Immature natural killer cell (primary cell): ENCODE data around the gene CC2D1A. TPM values are rescaled to one million over a fixed set of nuclear protein-coding genes. Genes with fewer than 3 reads are reported as not detected.

Experiments
- DNase-seq, 3 donors: peaks; one replicate each; pipeline ENCODE4 v3.0.0; 2022; ENCODE audit warnings: mixed read lengths in 1 of 3
- H3K27ac Mint-ChIP-seq, 6 donors: one replicate each; pipeline ENCODE4 v1.8.0; 2020; ENCODE audit warnings: mixed read lengths in 6 of 6, mild to moderate bottlenecking in 5 of 6, inconsistent platforms in 4 of 6, moderate library complexity in 3 of 6
- H3K27me3 Mint-ChIP-seq, 3 donors: one replicate each; pipeline ENCODE4 v1.8.0; 2020 to 2021; ENCODE audit warnings: low read depth in 3 of 3, mild to moderate bottlenecking in 3 of 3, mixed read lengths in 3 of 3, moderate library complexity in 3 of 3, inconsistent platforms in 1 of 3
- H3K36me3 Mint-ChIP-seq, 3 donors: one replicate each; pipeline ENCODE4 v1.8.0; 2020; ENCODE audit warnings: mixed read lengths in 3 of 3, inconsistent platforms in 2 of 3, mild to moderate bottlenecking in 2 of 3
- H3K4me1 Mint-ChIP-seq, 2 donors: one replicate each; pipeline ENCODE4 v1.8.0; 2020; ENCODE audit warnings: inconsistent platforms in 2 of 2, mild to moderate bottlenecking in 2 of 2, mixed read lengths in 2 of 2, moderate library complexity in 1 of 2
- H3K4me3 Mint-ChIP-seq, 5 donors: one replicate each; pipeline ENCODE4 v1.8.0; 2020; ENCODE audit warnings: mild to moderate bottlenecking in 5 of 5, mixed read lengths in 5 of 5, inconsistent platforms in 3 of 5, moderate library complexity in 3 of 5
- H3K9me3 Mint-ChIP-seq, 6 donors: one replicate each; pipeline ENCODE4 v1.8.0; 2020; ENCODE audit warnings: mild to moderate bottlenecking in 6 of 6, mixed read lengths in 6 of 6, inconsistent platforms in 4 of 6, moderate library complexity in 3 of 6
- polyA plus RNA-seq, 3 donors: library from polyadenylated mRNA; unstranded; fragments of 300-500 nt; fragmentation: Illumina TruSeq; gene quantifications; one replicate each; pipeline ENCODE4 v1.2.3, GENCODE V29; 2021

The CC2D1A gene
- 10 to 100 TPM in 1 of 3 donors, 1 to 10 TPM in 2; 1.5 to 19.2 (median 5.8) TPM for polyA plus RNA-seq

DNA sequence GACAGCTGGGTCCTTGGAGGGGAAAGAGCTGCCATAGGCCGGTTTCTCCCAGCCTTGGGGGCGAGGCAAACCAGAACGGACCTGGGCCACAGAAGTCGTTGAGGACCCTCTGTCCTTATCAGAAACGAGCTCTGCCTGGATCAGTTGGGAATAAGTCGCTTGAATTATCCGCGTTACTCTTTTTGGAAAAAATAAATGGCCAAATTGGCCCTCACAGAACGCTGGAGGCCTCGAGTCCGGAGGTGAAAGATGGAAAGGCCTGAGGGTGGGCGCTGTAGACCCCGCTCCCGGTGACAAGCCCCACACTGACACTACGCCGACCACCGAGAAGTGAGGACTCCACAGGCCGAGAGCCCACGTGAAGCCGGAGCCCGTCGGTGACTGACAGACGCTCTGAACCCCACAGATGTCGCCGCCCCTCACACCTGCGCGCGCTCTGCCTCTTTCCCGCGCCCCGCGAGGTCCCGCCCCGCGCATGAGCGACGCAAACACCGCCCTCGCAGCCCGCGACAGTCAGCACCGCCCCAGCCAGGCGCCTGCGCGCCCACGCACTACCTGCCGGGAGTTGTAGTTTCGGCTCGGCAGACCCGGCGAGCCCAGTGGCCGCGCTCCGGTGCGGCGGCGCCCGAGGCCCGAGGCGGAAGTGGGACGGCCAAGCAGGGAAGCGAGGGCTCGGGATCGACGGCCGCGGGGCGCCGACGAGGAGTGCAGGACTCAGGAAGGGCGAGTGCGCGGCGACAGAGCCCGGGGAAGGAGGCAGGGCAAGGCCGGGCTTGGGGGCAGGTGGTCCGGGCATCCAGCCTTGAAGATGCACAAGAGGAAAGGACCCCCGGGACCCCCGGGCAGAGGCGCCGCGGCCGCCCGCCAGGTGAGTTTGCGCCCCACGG lies at the start of gene CC2D1A, which contains the start of gene BRME1:
CC2D1A (plus strand) TSS at position 568 of the 887 bp plus-strand sequence; CDS start at position 809, 241 bp downstream.
BRME1 (minus strand) TSS at position 484 of the 887 bp plus-strand sequence. CDS start 1,225 bp downstream, outside the sequence.
- Mint-ChIP-seq H3K4me1 (peaks cover 16 to 19% of the 10 kb centered on the region in 2 donors), H3K27me3 (peaks cover 0 to 9% (median 2%) of the 10 kb centered on the region in 3 donors), H3K9me3 (no peaks in the 10 kb centered on the region), H3K4me3 (peak within 1 kb of the TSS; percentile 87 to 89 (median 87)), H3K36me3 (peaks cover 0 to 6% (median 0%) of the 10 kb centered on the region in 3 donors), H3K27ac (peak within 1 kb of the TSS; percentile 90 to 97 (median 91))
- peak; percentile 89 to 90 (median 90) for DNase-seq

- Mint-ChIP-seq H3K27me3 (peaks cover 0 to 2% (median 0%) of the 10 kb centered on the region in 3 donors), H3K9me3 (no peaks in the 10 kb centered on the region), H3K4me1 (peaks cover 6 to 7% of the 10 kb centered on the region in 2 donors), H3K27ac (peak overlapping the region in 1 of 6 donors; percentile 88), H3K36me3 (no peaks in the 10 kb centered on the region), H3K4me3 (no peak overlapping the region)
- DNase-seq = no peak
These were observed 49.5 kb upstream of the CC2D1A start for GRCh38 chr19:13856497-13856896.

DNA sequence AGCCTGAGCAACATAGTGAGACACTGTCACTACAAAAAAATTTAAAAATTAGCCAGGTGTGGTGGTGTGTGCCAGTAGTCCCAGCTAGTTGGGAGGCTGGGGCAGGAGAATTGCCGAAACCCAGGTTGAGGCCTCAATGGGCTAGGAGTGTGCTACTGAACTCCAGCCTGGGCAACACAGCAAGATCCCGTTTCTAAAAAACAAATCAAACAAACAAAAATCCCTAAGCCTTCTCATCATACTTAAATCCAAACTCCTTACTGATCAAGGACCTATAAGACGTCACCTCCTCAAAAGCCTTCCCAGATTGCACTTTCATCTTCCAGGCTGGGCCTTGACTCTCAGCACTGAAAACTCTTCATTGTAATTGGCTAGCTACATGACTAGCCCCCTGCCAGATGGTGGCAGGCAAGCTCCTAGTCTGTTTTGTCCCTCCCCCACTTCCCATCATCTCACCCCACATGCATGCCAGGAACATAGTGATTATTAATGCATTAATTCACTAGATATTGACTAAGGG lies 46.6 kb upstream of the CC2D1A start:
- no peak for DNase-seq
- Mint-ChIP-seq H3K4me3 (no peak overlapping the region), H3K9me3 (peaks cover 0 to 1% (median 0%) of the 10 kb centered on the region in 6 donors), H3K4me1 (peaks cover 20 to 23% of the 10 kb centered on the region in 2 donors), H3K36me3 (no peaks in the 10 kb centered on the region), H3K27me3 (peaks cover 8 to 18% (median 17%) of the 10 kb centered on the region in 3 donors), H3K27ac (peak overlapping the region in 5 of 6 donors; percentile 9 to 62 (median 16))

DNA sequence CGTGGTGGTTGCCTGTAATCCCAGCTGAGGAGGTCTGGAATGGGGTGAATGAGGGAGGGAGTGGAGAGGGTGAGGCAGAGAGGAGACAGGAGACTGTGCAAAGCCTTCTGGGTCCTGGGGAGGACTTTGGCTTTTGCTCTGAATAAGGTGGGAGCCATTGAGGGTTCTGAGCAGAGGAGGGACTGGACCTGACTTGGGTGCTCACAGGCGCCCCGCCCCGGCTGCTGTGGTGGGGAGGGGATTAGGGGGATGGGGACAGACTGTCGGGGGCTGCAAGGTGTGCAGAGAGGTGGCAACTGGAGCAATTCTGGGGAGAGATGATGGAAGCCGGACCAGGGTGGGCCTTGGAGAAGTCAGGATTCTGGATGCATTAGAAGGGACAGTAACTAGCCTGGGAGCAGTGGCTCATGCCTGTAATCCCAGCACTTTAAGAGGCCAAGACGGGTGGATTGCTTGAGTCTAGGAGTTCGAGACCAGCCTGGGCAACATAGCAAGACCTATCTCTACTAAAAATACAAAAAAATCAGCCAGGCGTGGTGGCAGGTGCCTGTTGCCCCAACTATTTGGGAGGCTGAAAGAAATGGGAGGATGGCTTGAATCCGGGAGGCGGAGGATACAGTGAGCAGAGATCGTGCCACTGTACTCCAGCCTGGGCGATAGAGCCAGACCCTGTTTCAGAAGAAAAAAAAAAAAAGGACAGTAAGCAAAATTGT lies 45.2 kb upstream of the CC2D1A start:
- no peaks in the 10 kb centered on the region for H3K36me3 Mint-ChIP-seq
- H3K27ac Mint-ChIP-seq = peak overlapping the region; percentile 96 to 100 (median 98)
- H3K4me3 Mint-ChIP-seq = peak overlapping the region; percentile 92 to 97 (median 94)
- H3K9me3 Mint-ChIP-seq = peaks cover 0 to 1% (median 0%) of the 10 kb centered on the region in 6 donors
- DNase-seq = no peak
- peaks cover 8 to 21% (median 19%) of the 10 kb centered on the region in 3 donors for H3K27me3 Mint-ChIP-seq
- H3K4me1 Mint-ChIP-seq = peaks cover 23 to 27% of the 10 kb centered on the region in 2 donors

- Mint-ChIP-seq H3K4me3 (peak overlapping the region; percentile 92 to 97 (median 94)), H3K27me3 (peaks cover 10 to 23% (median 22%) of the 10 kb centered on the region in 3 donors), H3K36me3 (no peaks in the 10 kb centered on the region), H3K9me3 (peaks cover 0 to 1% (median 0%) of the 10 kb centered on the region in 6 donors), H3K27ac (peak overlapping the region; percentile 96 to 100 (median 98)), H3K4me1 (peaks cover 27 to 31% of the 10 kb centered on the region in 2 donors)
- no peak for DNase-seq
These were observed 44.6 kb upstream of the CC2D1A start for GRCh38 chr19:13861392-13861713.

DNA sequence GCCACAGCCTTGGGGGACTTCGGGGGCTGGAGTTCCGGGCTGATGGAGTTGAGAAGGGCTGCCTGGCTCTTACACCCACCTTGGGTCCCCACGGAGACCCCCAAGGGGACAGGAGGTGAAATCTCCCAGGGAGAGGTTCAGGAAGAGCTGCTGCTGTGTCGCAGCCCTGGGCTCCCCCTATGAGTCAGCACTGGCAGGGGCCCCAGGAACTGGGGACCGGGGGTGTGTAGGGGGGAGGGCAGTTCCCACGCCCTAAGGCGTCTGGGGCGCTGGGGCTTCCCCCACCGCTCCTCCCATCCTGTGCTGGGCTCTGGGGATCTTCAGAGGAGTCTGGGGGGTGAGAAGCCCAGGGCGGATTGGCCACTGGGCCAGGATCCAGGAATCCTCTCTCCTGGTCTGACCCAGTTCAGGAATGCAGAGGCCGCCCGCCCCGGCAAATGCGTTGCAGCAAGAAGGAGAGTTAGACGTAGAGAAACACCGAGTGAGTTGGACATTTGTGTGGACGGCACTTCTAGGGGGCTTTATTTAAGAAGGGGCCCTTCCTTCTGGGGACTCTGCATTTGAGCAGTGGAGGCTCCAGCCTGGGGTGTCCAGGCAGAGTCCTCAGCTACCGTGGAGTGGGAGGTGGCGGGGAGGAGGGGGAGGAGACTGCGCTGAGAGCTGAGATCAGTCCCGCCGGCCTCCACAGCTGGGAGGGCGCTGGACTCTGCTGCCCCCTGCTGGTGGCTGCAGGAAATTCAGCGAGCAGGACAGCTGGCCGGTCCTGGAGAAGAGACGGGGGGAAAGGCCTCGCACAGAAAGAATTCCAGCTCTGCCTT lies 44.1 kb upstream of the CC2D1A start:
- peaks cover 0 to 1% (median 0%) of the 10 kb centered on the region in 6 donors for H3K9me3 Mint-ChIP-seq
- peaks cover 33 to 35% of the 10 kb centered on the region in 2 donors for H3K4me1 Mint-ChIP-seq
- H3K27me3 Mint-ChIP-seq = peaks cover 12 to 27% (median 26%) of the 10 kb centered on the region in 3 donors
- peak overlapping the region; percentile 96 to 100 (median 98) for H3K27ac Mint-ChIP-seq
- peak overlapping the region; percentile 92 to 97 (median 94) for H3K4me3 Mint-ChIP-seq
- peaks cover 0 to 4% (median 0%) of the 10 kb centered on the region in 3 donors for H3K36me3 Mint-ChIP-seq
- peak; percentile 88 to 89 (median 88) for DNase-seq

DNA sequence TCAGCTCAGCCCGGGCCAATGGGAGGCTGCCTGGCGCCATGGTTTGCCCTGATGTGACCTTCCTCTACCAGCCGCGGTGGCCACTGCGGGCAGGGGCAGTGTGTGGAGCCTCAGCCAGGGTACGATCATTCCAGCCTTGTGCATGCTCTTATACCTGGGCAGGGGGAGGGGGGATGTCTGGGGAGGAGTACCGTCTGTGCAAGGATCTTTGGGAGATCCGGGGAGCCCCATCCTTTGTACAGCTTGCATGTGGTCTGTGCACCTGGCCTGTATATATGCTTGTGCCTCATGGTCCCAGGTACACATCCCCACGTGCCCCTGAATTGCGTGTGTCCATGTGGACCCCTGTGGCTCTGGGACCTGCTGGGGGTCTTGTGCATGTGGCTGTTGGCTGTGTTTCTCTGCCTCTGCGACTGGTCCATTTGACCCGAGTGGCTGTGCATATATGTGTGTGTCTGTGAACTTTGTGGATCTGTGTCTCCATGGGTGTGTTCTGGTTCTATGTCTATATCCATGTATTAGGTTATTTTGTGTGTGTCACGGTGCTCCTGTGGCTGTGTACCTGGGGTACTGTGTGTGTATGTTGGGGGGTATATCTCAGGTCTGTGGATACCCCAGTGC lies 41.8 kb upstream of the CC2D1A start:
- H3K4me3 Mint-ChIP-seq = peak overlapping the region; percentile 67 to 86 (median 78)
- H3K9me3 Mint-ChIP-seq = peaks cover 0 to 1% (median 0%) of the 10 kb centered on the region in 6 donors
- peaks cover 12 to 30% (median 27%) of the 10 kb centered on the region in 3 donors for H3K27me3 Mint-ChIP-seq
- H3K4me1 Mint-ChIP-seq = peaks cover 33 to 35% of the 10 kb centered on the region in 2 donors
- H3K36me3 Mint-ChIP-seq = peaks cover 0 to 4% (median 0%) of the 10 kb centered on the region in 3 donors
- peak overlapping the region in 4 of 6 donors; percentile 28 to 71 (median 37) for H3K27ac Mint-ChIP-seq
- DNase-seq = no peak

DNA sequence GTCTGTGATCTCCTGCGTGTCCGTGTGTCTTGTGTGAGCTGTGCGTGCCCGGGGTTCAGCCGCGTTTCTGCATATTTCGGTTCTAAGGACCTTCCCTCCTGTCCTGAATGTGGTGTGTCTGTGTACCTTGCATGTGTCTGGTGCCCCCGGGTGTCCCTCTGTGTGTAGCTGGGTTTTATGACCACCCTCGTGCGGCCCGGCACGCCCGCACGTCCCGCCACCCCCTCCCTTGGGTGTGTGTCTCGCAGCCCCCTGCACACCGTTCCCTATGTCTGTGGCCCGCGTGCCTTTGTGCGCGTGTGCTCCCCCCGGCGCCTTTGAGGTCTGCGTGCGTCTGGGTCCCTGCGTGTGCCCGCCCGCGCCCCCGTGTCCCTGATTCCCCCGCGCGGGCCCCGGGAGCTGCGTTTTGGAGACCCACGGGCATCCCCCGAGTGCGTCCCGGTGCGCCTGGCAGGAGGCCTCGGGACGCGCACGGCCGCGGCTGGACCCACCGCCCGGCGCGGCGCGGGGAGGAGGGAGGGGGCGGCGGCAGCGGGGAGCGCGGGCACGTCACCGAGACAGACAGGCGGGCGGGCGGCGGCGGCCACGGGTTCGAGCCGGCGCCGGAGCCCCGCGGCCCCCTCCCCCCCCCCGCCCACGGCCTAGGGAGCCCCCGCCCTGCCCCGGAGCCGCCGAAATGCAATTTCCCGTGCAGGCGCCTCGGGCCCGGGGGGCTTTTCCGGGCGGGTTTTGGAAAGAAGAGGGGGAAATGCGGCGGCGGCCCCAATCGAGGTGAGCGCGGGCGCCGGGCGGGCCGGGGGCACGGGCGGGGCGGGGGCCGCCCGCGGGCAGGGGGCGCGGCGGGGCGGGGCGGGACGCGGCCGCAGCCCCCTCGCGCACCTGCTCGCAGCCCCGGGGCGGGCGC lies 41.1 kb upstream of the CC2D1A start:
- peak overlapping the region in 4 of 6 donors; percentile 28 to 71 (median 37) for H3K27ac Mint-ChIP-seq
- H3K27me3 Mint-ChIP-seq = peaks cover 15 to 31% (median 30%) of the 10 kb centered on the region in 3 donors
- peak overlapping the region; percentile 67 to 86 (median 78) for H3K4me3 Mint-ChIP-seq

DNA sequence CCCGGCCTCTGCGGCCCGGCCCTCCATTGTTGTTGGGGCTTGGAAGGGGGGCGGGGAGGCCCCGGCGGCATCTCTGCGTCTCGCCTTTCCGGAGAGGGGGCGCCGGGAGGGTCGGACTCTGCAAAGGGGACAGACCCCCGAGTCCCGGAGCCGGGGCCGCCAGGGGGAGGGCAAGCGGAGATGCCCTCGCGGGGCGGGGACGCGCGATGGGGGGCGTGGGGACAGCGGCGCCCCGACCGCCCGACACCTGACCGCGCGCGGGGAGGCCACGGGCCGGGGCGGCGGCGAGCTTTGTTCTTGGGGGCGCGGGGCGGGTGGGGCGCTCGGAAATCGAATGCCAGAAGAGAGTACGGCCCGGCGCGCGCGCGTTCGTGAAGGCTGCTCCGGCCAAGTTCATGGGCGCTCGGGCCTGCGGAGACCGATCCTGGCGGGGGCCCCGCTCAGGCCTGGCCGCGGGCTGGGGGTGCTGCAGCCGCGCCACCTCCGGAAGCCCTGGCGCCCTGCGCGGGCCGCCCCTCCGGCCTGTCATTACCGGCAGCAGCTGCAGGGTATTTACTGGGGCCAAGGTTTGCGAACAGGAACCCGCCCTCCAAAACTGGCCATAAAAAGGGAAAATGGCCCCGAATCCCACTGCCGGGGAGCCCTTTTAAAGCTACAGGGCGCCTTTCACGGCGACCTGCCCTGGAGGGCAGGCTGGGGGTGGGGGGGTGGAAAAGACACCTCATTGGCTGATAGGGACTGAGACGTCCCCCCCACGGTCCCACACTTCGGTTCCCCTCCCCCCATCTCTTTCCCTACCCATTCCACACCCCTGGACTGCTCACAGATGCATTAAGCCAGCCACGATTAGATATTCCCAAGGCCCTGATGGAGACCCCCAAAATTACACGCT lies 40.2 kb upstream of the CC2D1A start:
- Mint-ChIP-seq H3K27me3 (peaks cover 15 to 31% (median 30%) of the 10 kb centered on the region in 3 donors), H3K4me3 (peak overlapping the region; percentile 53 to 83 (median 81)), H3K4me1 (peaks cover 33% of the 10 kb centered on the region in 2 donors), H3K36me3 (peaks cover 0 to 4% (median 0%) of the 10 kb centered on the region in 3 donors), H3K9me3 (peaks cover 0 to 1% (median 0%) of the 10 kb centered on the region in 6 donors), H3K27ac (peak overlapping the region in 1 of 6 donors; percentile 17)
- no peak for DNase-seq

More for the DNA sequence above, 41.1 kb upstream of the CC2D1A start:
- Mint-ChIP-seq H3K9me3 (peaks cover 0 to 1% (median 0%) of the 10 kb centered on the region in 6 donors), H3K36me3 (peaks cover 0 to 4% (median 0%) of the 10 kb centered on the region in 3 donors), H3K4me1 (peaks cover 33 to 35% of the 10 kb centered on the region in 2 donors)
- DNase-seq = no peak

DNA sequence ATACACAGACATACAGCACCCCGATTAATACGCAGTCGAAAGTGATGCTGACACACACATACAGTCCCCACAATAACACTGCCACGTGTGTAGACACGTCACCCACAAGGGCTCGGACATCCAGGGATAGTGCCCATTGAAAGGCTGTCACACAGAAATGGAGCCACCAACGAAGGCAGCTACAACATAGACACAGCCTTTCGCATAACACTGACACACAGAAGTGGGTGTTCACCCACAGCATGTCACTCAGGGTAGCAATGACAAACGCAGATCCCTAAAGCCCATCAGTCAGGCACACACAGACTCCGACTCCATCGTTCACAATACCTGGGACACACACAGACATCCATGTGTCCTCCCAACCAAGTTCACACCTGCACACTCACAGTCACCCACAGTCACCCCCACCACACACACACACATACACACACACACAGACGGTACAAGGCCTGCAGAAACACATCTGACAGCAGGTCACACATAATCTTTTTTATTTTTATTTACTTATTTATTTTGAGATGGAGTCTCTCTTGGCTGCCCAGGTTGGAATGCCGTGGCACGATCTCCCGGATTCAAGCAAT lies 39.4 kb upstream of the CC2D1A start:
- H3K27me3 Mint-ChIP-seq = peaks cover 15 to 32% (median 30%) of the 10 kb centered on the region in 3 donors
- peak overlapping the region; percentile 53 to 83 (median 81) for H3K4me3 Mint-ChIP-seq
- H3K9me3 Mint-ChIP-seq = peaks cover 0 to 1% (median 0%) of the 10 kb centered on the region in 6 donors
- no peak for DNase-seq
- peaks cover 0 to 4% (median 0%) of the 10 kb centered on the region in 3 donors for H3K36me3 Mint-ChIP-seq
- H3K4me1 Mint-ChIP-seq = peaks cover 26 to 27% of the 10 kb centered on the region in 2 donors
- peak overlapping the region in 2 of 6 donors; percentile 55 to 78 for H3K27ac Mint-ChIP-seq
